GM23248 (cell line): ENCODE results near the gene CTNNA3.

Source experiments
- EZH2 ChIP-seq: fragments of 200-600 bp; sonication (generic); IDR thresholded peaks from 2 replicates; pipeline ENCODE4 v1.6.1; 2018; ENCODE audit warnings: antibody characterized with exemption, mild to moderate bottlenecking; ENCODE audit not compliant: insufficient read depth, poor library complexity, severe bottlenecking
- EZH2phosphoT487 ChIP-seq: fragments of 200-600 bp; sonication (generic); IDR thresholded peaks from 2 replicates; pipeline ENCODE4 v1.6.1; 2018; ENCODE audit warnings: antibody characterized with exemption, moderate library complexity, mild to moderate bottlenecking, low read depth; ENCODE audit not compliant: insufficient read depth

DNA sequence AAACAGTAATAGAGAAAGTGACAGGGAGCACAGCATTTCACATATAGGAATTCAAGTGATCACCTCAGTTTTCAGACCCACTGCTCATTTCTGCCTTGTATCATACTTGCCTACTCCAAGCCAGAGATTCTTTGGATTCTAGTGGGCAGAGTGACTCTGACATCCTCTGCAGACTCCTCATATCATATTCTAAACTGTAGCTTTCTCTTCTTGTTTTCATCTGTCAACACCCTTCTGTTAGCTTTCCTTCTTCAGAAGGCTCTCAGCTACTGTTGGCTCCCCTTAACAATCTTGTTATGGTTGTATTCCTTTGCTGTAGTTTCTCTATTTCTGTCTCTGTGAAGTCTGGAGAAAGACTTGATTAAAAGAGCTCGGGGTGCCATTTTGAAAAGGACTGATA is 120.5 kb downstream of the CTNNA3 start:
- TF ChIP-seq EZH2: no peak
- no peak for TF ChIP-seq EZH2phosphoT487
